Stimulated activated CD8-positive, alpha-beta memory T cell treated with anti-CD3 and anti-CD28 coated beads, Interleukin-12 subunit alpha, Interleukin-12 subunit beta, amount 100 ng/mL, for 24 hours (primary cell): ENCODE data around the gene DDX19B.
"Not testable (repeated sequence)": the region's sequence is repeated elsewhere in the genome, so short reads cannot be mapped to it uniquely, and the experiment has no call there.

Source experiments
- DNase-seq: peaks from one replicate; pipeline ENCODE4 v3.0.0-alpha.2; 2020; ENCODE audit errors: extremely low read depth

The DDX19B gene

DNA sequence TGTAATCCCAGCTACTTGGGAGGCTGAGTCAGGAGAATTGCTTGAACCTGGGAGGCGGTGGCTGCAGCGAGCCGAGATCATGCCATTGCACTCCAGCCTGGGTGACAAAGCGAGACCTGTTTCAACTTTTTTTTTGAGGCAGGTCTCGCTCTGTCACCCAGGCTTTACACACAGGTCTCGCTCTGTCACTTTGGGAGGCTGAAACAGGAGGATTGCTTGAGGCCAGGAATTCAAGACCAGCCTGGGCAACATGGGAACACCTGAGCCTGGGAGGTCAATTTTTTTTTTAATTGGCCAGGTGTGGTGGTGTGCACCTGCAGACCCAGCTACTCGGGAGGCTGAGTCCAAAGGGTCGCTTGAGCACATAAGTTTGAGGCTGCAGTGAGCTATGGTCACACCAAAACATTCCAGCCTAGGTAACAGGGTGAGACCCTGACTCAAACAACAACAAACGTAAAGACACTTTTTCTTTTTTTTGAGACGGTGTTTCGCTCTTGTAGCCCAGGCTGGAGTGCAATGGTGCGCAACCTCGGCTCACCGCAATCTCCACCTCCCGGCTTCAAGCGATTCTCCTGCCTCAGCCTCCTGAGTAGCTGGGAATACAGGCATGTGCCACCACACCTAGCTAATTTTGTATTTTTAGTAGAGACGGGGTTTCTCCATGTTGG lies 11.5 kb upstream of the DDX19B start:
- not testable (repeated sequence) for DNase-seq

DNA sequence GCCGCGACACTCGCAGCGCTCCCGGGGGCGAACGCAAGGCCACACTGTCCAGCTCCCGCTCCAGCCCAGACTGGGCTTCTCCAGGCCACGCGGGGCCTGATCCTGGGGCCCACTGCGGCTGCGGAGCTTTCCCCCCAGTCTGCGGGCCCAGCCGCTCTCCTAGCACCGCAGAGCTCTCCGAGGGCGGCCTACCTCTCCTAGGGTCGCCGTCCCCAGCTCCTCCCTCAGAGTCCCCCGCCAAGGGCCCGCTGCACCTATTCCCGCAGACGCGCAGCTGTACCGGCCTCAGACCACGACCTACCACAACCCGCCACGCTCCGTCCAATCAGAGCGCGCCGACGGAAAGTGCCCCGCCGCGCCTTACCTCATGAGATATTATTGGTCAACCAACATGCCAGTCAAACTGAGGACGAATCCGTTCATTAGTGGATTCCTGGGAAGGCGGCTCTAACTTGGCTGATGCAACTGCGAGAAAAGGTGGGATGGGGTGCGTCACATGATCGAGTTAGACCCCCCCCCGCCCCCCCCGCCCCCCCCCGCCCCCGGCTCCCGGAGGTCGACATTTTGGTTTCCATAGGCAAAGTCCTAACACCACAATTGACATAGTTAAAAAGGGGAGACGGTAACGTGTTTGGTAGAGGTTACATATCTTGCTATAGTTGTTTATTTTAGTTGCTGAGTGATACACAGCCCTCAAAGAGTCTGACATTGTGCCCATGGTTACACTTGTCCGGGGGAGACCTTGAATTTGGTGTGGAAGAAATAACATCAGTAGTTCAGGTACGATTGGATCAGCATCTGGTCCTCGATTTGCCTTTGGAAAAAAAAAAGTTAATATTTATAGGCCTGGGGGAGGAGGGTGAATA lies 9.5 kb upstream of the DDX19B start, which contains the start of gene AARS1:
Gene AARS1, minus strand, starts transcription at position 278 of the 866 bp plus-strand sequence. CDS start 6,743 bp downstream, outside the sequence.
- DNase-seq: peak; percentile 89

DNA sequence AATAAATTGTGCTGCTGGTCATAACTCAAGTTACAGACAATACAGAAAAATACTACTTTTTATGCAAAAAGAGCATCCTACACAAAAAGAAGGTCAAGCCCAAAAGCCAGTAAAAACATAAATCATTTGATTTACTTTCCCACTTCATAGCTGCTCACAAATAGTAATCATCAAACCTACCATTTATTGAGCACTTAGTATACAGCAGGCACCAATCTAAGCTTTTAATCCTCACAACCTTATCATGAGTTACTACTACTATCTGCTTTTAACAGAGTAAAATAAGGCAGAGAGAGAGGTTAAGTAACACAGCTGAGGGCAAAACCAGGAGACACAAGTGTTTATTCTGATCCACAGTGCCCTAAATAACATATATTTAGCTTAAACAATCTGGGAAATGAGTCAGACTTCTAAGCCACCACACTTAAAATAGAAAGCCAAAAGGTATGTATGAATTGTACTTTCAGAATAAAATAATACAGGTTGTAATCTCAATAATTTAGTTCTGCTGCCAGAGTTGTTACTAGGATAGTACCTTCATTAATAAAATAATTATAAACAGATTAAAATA lies 8.0 kb upstream of the DDX19B start:
- DNase-seq: no peak

DNA sequence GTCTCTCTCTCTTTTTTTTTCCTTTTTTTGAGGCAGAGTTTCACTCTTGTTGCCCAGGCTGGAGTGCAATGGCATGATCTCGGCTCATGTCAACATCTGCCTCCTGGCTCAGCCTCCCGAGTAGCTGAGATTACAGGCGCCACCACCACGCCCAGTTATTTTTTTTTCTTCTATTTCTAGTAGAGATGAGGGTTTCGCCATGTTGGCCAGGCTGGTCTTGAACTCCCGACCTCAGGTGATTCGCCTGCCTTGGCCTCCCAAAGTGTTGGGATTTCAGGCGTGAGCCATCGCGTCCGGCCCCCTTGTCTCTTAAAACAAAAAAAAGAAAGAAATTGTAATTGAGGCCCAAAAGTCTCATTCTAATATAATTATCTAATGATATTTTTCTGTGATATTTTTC lies 6.8 kb upstream of the DDX19B start:
- DNase-seq: not testable (repeated sequence)

DNA sequence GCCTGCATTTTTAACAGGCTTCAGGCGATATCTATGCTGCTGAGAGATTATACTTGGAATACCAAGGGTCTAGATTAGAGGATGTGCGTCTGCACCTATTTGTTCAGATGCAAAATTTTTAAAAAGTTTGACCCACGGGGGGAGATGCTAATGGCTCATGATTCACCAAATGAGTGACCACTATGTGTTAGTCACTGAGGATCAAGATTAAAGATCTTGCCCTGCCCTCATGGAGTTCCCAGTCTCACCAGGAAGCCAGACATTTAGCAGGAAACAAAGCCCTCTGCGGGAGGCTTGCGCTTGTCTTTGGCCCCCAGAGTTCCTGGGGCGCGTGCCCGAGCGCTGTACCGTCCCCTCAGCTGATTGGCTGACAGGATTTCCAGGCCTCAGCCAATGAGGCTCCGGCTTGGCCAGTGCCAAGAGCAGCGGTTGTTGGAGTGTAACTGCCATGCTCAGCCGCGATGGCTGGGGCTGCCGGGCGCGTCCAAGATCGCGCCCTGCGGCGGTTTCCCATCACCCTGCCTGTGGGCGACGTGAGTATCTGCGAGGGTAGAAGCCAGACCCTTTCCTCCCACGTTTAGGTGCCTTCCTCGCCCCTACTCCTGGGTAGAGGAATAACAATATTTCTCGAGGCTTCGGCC lies 4.5 kb upstream of the DDX19B start:
- DNase-seq: no peak

DNA sequence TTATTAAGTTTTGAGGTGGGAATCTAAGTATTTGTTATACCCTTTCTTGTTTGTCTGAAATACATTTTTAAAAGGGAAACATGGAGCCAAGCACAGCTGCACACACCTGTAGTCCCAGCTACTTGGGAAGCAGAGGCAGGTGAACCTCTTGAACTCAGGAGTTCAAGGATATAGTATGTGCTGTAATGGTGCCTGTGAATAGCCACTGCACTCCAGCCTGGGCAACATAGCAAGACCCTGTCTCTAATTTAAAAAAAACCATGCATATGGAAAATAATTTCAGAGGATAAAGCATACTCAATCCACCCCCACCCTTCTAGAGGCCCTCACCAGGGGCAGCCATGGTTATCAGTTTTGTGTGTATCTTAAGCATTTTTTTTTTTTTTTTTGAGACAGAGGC lies 3.4 kb upstream of the DDX19B start:
- DNase-seq: no peak

DNA sequence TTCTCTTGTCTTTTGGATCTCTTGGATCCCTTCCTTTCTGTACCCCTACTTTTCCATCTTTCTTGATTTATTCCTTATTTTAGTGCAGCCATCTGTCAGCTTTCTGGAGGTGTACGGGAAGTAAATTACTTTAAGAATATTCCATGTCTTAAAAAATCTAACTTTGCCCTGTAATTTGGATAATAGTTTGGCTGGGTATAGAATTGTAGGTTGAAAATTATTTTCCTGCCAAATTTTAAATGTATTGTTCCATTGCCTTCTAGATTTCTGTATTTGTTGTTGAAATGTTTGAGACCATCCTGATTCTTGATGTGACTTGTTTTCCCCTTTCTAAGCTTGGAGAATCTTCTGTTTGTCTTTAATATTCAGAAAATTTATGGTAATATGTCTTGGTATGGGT lies 2.1 kb downstream of the DDX19B start:
- DNase-seq: no peak

DNA sequence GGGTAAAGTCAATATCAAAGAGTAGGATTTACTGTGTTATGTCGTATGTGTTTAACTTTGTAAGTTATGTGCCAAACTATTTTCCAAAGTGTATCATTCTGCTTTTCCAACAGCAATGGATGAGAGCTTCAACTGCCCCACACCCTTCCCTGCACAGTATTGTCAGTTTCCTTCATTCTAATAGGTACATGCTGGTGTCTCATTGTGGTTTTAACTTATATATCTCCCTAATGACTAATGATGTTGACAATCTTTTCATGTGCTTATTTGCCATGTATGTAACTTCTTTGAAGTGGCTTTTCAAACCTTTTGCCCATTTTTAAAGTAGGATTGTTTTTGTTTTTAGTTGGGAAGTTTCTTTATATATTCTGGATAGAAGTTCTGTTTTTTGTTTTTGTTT lies 3.8 kb downstream of the DDX19B start:
- no peak for DNase-seq

DNA sequence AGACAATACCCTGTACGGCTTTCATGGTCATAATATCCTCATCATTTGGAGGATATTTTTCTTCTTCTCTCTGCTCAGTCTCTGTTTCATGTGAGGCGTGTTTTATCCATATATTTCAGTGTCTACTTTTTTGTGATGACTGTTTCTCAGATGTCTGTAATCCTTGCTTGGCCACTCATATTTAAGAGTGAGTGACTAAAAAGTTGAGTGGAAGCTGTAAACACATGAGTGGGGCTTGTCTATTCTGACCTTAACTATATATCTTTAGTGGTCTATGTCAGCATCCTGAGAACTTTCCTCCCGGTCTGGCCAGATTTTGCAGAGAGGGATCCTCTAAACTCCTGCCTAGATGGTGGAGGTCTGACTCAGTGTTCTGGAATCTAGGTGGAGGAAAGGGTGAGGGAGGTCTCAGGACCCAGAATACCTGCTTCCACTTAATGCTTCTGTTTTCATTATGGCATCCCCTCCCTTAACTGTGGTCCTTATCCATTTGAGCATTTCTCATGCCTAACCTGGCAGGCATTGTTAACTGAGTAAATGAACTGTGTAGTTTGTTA lies 6.0 kb downstream of the DDX19B start:
- no peak for DNase-seq

DNA sequence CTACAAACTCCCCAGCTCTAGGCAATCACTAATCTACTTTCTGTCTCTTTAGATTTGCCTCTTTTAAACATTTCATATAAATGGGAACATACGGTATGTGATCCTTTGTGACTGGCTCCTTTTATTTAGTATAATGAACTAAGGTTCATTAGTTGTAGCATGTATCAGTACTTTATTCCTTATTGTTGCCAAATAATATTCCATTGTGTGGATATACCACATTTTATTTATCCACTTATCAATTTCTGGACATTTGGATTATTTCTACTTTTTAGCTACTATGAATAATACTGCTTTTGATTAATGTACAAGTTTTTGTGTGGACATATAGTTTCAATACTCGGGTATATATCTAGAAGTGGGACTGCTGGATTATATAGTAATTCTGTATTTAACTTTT lies 7.9 kb downstream of the DDX19B start:
- DNase-seq: no peak

DNA sequence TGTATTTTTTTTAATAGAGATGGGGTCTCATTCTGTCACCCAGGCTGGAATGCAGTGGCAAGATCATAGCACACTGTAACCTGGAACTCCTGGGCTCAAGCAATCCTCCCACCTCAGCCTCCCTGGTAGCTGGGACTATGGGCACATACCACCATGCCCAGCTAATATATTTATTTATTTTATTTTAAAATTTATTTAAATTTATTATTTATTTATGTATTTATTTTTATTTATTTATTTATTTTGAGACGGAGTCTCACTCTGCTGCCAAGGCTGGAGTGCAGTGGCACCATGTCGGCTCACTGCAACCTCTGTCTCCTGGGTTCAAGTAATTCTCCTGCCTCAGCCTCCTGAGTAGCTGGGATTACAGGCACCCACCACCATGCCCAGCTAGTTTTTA lies 8.7 kb downstream of the DDX19B start:
- DNase-seq: not testable (repeated sequence)

DNA sequence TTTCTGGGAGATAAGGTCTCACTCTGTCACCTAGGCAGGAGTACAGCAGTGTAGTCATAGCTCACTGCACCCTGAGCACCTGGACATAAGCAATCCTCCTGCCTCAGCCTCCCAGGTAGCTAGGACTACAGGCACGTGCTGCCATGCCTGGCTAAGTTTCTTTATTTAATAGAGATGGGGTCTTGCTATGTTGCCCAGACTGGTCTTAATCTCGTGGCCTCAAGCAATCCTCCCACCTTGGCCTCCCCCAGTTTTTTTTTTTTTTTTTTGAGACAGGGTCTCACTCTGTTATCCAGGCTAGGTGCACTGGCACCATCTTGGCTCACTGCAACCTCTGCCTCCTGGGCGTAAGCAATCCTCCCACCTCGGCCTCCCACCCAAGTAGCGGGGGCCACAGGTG lies 21.1 kb downstream of the DDX19B start:
- DNase-seq: no peak

DNA sequence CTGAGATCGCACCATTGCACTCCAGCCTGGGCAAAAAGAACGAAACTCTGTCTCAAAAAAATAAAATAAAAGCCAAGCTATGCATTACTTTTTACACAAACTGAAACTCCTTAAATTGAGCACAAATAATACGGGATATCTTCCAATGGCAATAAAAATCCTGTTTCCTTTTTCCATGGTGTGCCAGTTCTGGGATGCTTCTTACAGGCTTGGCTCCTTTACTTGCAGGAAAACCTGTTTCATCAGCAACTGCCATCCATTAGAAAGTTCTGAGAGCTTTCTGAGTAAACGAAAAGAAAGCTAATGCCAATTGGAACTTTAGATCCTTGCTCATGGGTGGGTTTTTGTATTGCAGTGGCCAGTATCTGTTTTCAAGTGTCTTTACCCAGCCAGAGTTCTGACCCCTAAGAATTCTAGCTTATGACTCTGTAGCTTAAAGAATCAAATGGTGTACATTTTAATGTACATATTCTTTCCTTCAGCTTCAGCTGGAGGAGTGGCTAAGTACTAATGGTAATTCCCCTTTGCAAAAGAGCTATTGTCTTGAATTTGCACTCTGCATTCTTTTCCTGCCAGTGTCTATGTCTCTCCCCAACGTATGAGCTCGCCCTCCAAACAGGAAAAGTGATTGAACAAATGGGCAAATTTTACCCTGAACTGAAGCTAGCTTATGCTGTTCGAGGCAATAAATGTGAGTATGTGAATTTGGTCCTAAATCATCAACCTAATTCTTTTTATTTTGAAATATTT lies 26.2 kb downstream of the DDX19B start:
- DNase-seq: no peak

DNA sequence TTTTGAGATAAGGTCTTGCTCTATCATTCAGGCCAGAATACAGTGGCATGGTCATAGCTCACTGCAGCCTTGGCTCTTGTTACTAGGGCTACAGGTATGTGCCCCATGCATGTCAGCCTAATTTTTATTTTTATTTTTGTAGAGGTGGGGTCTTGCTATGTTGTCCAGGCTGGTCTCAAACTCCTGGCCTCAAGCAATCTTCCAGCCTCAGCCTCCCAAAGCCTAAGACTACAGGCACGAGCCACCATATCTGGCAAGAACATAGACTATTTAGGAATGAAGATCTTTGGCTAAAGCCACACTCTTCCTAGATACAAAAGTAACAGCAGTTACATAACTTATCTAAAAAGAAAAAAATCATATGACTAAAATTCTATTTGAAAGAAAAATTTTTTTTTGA lies 32.1 kb downstream of the DDX19B start:
- no peak for DNase-seq

DNA sequence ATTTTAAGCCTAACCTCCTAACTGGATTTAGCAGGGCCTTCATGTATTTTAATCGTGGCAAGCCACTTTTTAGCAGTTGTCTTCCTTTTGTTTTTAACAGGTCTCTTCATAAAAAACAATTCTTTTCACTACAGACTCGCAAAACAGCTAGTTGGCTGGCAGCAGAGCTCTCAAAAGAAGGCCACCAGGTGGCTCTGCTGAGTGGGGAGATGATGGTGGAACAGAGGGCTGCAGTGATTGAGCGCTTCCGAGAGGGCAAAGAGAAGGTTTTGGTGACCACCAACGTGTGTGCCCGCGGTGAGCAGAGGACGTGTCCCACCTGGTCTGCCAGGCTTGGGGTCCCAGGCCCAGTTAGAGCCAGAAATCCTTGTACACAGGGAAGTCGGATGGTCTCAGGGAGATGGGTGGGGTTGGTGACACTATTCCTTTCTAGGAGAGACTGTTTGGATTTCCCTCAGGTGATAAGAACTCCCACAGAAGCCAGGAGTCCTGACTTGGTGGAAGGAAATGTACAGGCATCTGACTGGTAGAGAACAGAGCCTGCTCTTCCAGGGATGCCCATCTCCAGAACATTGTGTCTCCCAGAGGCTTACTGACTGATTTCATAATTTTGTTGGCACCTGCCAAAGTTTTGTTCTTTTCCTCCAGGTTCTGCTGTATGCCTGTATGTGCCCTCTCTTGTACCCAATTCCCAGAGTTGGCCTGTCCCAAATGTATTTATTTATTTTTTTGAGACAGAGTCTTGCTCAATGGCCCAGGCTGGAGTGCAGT lies 32.8 kb downstream of the DDX19B start:
- DNase-seq: no peak

DNA sequence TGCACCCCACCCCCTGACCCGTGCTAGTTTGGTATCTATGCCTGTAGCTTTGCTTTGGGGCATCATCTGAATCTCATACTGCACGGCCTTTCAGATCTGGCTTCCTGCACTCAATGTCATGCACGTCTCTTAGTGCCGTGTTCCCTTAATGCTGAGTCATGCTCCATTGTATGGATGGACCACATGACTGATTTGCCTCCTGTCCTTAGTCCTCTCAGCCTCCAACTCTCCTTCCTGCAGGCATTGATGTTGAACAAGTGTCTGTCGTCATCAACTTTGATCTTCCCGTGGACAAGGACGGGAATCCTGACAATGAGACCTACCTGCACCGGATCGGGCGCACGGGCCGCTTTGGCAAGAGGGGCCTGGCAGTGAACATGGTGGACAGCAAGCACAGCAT lies 33.7 kb downstream of the DDX19B start:
- not testable (repeated sequence) for DNase-seq

DNA sequence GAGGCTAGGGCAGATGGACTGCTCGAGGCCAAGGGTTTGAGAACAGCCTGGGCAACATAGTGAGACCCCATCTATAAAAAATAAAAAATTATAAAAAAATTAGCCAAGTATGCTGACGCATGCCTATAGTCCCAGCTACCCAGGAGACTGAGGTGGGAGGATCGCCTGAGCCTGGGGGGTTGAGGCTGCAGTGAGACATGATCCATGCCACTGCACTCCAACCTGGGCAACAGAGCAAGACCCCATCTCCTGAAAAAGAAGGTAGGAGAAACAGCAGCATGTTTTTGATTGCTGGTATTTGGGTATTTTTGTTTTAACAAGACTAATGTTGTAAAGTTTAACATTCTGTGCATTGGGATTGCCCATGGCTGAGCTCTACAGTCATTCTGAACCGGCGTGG lies 38.8 kb downstream of the DDX19B start:
- DNase-seq: no peak

DNA sequence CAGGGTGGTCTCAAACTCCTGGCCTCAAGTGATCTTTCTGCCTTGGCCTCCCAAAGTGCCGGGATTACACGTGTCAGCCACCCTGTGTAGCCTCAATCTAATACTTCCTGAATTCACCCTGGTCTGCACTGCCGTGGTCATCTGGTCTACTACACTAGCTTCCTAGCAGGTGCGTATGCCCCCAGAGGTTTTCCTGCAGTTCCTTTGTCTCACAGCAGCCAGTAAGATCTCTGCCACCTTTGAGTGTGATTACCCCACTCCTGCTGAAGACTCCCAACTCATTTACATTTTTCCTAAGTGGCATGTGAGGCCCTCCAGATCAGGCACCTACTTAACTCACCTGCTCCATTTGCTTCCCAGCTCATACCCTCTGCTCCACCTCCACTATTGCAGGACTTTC lies 42.6 kb downstream of the DDX19B start:
- DNase-seq: no peak

DNA sequence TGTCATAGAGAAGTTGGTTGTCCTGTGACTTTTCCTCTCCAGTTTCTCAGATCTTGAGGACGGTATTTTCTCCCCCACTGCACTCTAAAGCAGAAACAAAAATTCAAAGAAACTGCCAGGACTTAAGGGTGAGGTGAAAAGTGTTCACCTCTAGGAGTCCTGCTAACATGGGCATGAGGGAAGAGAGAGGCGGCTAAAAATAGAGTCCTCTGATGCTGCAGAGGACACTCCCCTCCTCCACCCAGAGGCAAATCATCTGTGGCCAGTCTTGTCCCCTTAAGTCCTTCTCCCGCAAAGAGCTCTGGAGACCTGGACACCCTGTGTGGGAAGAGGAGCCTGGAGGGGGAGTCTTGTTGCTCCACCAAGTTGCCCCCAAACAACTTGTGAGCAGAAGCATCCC lies 43.0 kb downstream of the DDX19B start:
- DNase-seq: no peak

DNA sequence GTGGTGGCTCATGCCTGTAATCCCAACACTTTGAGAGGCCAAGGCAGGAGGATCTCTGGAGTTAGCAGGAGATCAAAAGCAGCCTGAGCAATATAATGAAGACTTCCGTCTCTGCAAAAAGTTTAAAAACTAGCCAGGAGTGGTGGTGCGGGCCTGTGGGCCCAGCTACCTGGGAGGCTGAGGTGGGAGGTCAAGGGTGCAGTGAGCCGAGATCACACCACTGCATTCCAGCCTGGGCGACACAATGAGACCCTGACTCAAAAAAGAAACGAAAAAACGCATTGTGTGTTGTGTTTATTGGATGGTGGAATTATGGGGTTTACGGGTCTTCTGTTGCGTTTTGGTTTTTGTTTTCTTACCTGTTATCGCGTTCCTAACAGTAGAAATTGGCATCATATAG lies 46.9 kb downstream of the DDX19B start:
- DNase-seq: no peak

DNA sequence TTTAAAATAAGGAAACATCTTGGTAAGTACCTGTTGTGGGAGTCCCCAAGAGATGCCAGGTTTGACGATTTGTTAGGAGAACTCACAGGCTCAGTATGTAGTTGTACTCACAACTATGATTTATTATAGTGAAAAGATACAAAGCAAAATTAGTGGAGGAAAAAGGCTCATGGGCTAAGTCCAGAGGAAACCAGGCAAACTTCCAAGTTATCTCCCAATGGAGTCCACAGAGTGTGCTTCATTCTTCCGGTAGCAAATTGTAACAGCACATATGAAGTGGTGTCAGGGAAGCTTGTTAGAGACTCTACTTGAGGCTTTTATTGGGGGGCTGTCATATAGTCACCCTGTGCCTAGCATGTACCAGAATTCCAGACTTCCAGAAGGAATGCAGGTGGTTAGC lies 50.0 kb downstream of the DDX19B start:
- DNase-seq: no peak
